A549 (cell line): ENCODE data around the gene GARNL3. TPM values are rescaled to one million over a fixed set of nuclear protein-coding genes. Genes with fewer than 3 reads are reported as not detected.

ENCODE experiments used
- ATAC-seq, 2 experiments: fragments of 200-7000 bp in 1 of 2; fragments of >200 bp in 1 of 2; cut with Nextera tagmentation in 1 of 2; cut with Tn5 transposase in 1 of 2; 3 replicates each; pipeline versions ENCODE4 v1.8.0 to v1.9.1; 2018 to 2020; ENCODE audit warnings: mild to moderate bottlenecking in 1 of 2, moderate library complexity in 1 of 2
- CTCF ChIA-PET: fragments of 300-600 bp; sonication (Branson Sonifier 250); formaldehyde crosslinking; extraction: SDS; loops from one replicate; lab custom pipeline; 2021; ENCODE audit warnings: antibody characterized with exemption, inconsistent platforms; lab: Yijun Ruan, JAX
- POLR2A ChIA-PET: fragments of 350-600 bp; formaldehyde crosslinking; extraction: SDS; loops from one replicate; lab custom pipeline; 2021; ENCODE audit warnings: antibody characterized with exemption, inconsistent platforms; lab: Yijun Ruan, JAX
- DNase-seq, 2 experiments: peaks; one replicate each; pipeline versions ENCODE4 v3.0.0 to v3.0.0-alpha.2; 2011 to 2016; ENCODE audit warnings: low read depth in 1 of 2, low spot score in 1 of 2
- FAIRE-seq: peaks from 2 replicates; lab custom pipeline; 2011; peaks lifted over from hg19 to GRCh38; lab: Jason Lieb, UNC
- H3K27ac ChIP-seq, 2 experiments: fragments of >200 bp; sonication (Bioruptor Twin); formaldehyde crosslinking; 3 replicates each; pipeline ENCODE4 v1.5.1; 2016 to 2017
- H3K4me1 ChIP-seq: fragments of >200 bp; sonication (Bioruptor Twin); formaldehyde crosslinking; 3 replicates; pipeline ENCODE4 v1.6.1; 2016
- H3K4me2 ChIP-seq: fragments of >200 bp; sonication (Bioruptor Twin); formaldehyde crosslinking; 3 replicates; pipeline ENCODE4 v1.6.1; 2016
- H3K4me3 ChIP-seq: fragments of >200 bp; sonication (Bioruptor Twin); formaldehyde crosslinking; 3 replicates; pipeline ENCODE4 v1.5.1; 2016
- H3K9me3 ChIP-seq: fragments of >200 bp; sonication (Bioruptor Twin); formaldehyde crosslinking; 3 replicates; pipeline ENCODE4 v1.6.1; 2016
- ATOH8 ChIP-seq: fragments of 250-450 bp; sonication (Bioruptor Pico); IDR thresholded peaks from 2 replicates; pipeline ENCODE4 v1.5.0; 2020; ENCODE audit warnings: low read depth, mild to moderate bottlenecking, moderate library complexity
- BCL3 ChIP-seq: fragments of >200 bp; sonication (Bioruptor Twin); formaldehyde crosslinking; IDR thresholded peaks from 3 replicates; pipeline ENCODE4 v1.6.1; 2016
- BHLHE40 ChIP-seq: IDR thresholded peaks from 2 replicates; pipeline ENCODE4 v1.6.1; 2012; ENCODE audit warnings: low read depth, low read length, inconsistent platforms
- ELK1 ChIP-seq: fragments of 150-350 bp; IDR thresholded peaks from 2 replicates; pipeline ENCODE4 v1.6.1; 2014; ENCODE audit warnings: low read depth, mild to moderate bottlenecking, low read length
- FOSL2 ChIP-seq, 2 experiments: fragments of 450-650 bp in 1 of 2; fragments of >200 bp in 1 of 2; sonication (Bioruptor Twin) in 1 of 2; formaldehyde crosslinking; IDR thresholded peaks; 2 replicates each; pipeline versions ENCODE4 v1.5.0 to v1.6.1; 2016 to 2020; ENCODE audit warnings: mild to moderate bottlenecking in 1 of 2, moderate library complexity in 1 of 2
- HOXA7 ChIP-seq: fragments of 250-450 bp; sonication (Bioruptor Pico); IDR thresholded peaks from 2 replicates; pipeline ENCODE4 v1.5.0; 2020; ENCODE audit warnings: mild to moderate bottlenecking, moderate library complexity
- JUN ChIP-seq, 2 experiments: fragments of >200 bp; sonication (Bioruptor Twin); formaldehyde crosslinking; IDR thresholded peaks; 2 replicates in 1 of 2; 3 replicates in 1 of 2; pipeline ENCODE4 v1.6.1; 2016 to 2017
- KDM1A ChIP-seq: fragments of 200-600 bp; sonication (generic); IDR thresholded peaks from 2 replicates; pipeline ENCODE4 v1.6.1; 2016; ENCODE audit warnings: low read depth, mild to moderate bottlenecking
- KDM5A ChIP-seq: fragments of 200-600 bp; sonication (generic); IDR thresholded peaks from 2 replicates; pipeline ENCODE4 v1.6.1; 2016; ENCODE audit warnings: antibody characterized with exemption, mild to moderate bottlenecking
- MYC ChIP-seq: IDR thresholded peaks from 2 replicates; pipeline ENCODE4 v1.6.1; 2012; ENCODE audit warnings: mild to moderate bottlenecking, inconsistent platforms, low read length, improper control_type of control experiment, borderline replicate concordance
- PHF8 ChIP-seq: fragments of 200-600 bp; sonication (generic); IDR thresholded peaks from 2 replicates; pipeline ENCODE4 v1.6.1; 2016; ENCODE audit warnings: low read depth, mild to moderate bottlenecking, antibody characterized with exemption, moderate library complexity, borderline replicate concordance
- POLR2A ChIP-seq: IDR thresholded peaks from 2 replicates; pipeline ENCODE4 v1.6.1; 2012; ENCODE audit warnings: mild to moderate bottlenecking, low read length
- RAD21 ChIP-seq, 2 experiments: fragments of >200 bp in 1 of 2; sonication (Bioruptor Twin) in 1 of 2; formaldehyde crosslinking in 1 of 2; IDR thresholded peaks in 1 of 2; conservative IDR thresholded peaks in 1 of 2; 2 replicates in 1 of 2; 3 replicates in 1 of 2; pipeline ENCODE4 v1.6.1; 2012 to 2018; ENCODE audit warnings: inconsistent platforms in 1 of 2
- TFCP2L1 ChIP-seq: fragments of 250-450 bp; sonication (Bioruptor Pico); IDR thresholded peaks from 2 replicates; pipeline ENCODE4 v1.5.0; 2021; ENCODE audit warnings: mild to moderate bottlenecking
- TP53 ChIP-seq: fragments of 250-450 bp; sonication (Bioruptor Pico); IDR thresholded peaks from 2 replicates; pipeline ENCODE4 v1.5.0; 2021; ENCODE audit warnings: mild to moderate bottlenecking, moderate library complexity
- ZSCAN20 ChIP-seq: fragments of 250-450 bp; sonication (Bioruptor Pico); IDR thresholded peaks from 2 replicates; pipeline ENCODE4 v1.8.0; 2022; ENCODE audit warnings: mild to moderate bottlenecking, moderate library complexity
- WGBS: methylation state at CpG from one replicate; pipeline ENCODE4 v1.1.6; 2017; ENCODE audit errors: missing lambda C conversion rate; 5-methylcytosine and 5-hydroxymethylcytosine counted together
- polyA plus RNA-seq, 4 experiments: library from polyadenylated mRNA; depleted of rRNA in 3 of 4; stranded (reverse); fragments of >200 nt; fragmentation: RNase III in 1 of 4; extraction: RNeasy Plus Mini Kit Qiagen cat#74134 plus additional on column Dnase treatment in 1 of 4; gene quantifications; 2 replicates in 3 of 4; 3 replicates in 1 of 4; pipeline ENCODE4 v1.2.3, GENCODE V29; 2011 to 2017
- TF ChIP-seq, protein P1 (sequence below): fragments of >200 bp; sonication (Bioruptor Twin); formaldehyde crosslinking; IDR thresholded peaks from 2 replicates; pipeline ENCODE4 v1.6.1; 2016
- TF ChIP-seq, protein P2 (sequence below): fragments of >200 bp; sonication (Bioruptor Twin); formaldehyde crosslinking; IDR thresholded peaks from 3 replicates; pipeline ENCODE4 v1.5.1; 2016

Gene GARNL3
- polyA plus RNA-seq, 2 of the 4 experiments (the other 2 are of a cell fraction) = 2.9 to 5.1 TPM

- DNase-seq (no peak), ATAC-seq (no peak), FAIRE-seq (no peak)
- Histone ChIP-seq H3K4me2 (no peak overlapping the region), H3K4me1 (no peaks in the 10 kb centered on the region), H3K27ac (no peak overlapping the region), H3K9me3 (no peaks in the 10 kb centered on the region), H3K4me3 (no peak overlapping the region)
- 46% methylated on average over 1 of the region's 1 CpG for WGBS
- POLR2A ChIA-PET = no interaction called here
- no peak for TF ChIP-seq POLR2A
- TF ChIP-seq, protein P1, sequence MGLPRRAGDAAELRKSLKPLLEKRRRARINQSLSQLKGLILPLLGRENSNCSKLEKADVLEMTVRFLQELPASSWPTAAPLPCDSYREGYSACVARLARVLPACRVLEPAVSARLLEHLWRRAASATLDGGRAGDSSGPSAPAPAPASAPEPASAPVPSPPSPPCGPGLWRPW = no peak
- no peak for TF ChIP-seq PHF8
- no peak for TF ChIP-seq TP53
- TF ChIP-seq ATOH8 = no peak
- no peak for TF ChIP-seq KDM5A
- TF ChIP-seq ELK1 = no peak
- TF ChIP-seq, protein P2, sequence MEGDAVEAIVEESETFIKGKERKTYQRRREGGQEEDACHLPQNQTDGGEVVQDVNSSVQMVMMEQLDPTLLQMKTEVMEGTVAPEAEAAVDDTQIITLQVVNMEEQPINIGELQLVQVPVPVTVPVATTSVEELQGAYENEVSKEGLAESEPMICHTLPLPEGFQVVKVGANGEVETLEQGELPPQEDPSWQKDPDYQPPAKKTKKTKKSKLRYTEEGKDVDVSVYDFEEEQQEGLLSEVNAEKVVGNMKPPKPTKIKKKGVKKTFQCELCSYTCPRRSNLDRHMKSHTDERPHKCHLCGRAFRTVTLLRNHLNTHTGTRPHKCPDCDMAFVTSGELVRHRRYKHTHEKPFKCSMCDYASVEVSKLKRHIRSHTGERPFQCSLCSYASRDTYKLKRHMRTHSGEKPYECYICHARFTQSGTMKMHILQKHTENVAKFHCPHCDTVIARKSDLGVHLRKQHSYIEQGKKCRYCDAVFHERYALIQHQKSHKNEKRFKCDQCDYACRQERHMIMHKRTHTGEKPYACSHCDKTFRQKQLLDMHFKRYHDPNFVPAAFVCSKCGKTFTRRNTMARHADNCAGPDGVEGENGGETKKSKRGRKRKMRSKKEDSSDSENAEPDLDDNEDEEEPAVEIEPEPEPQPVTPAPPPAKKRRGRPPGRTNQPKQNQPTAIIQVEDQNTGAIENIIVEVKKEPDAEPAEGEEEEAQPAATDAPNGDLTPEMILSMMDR = no peak
- TF ChIP-seq BCL3 = no peak
- TF ChIP-seq KDM1A = no peak
- TF ChIP-seq BHLHE40 = no peak
- no peak for TF ChIP-seq RAD21 (conservative IDR thresholded peaks at IDR 0.05 in 1 of 2, IDR thresholded peaks at IDR 0.05 in 1 of 2)
- TF ChIP-seq MYC = no peak
- no peak for TF ChIP-seq HOXA7
- TF ChIP-seq JUN (IDR thresholded peaks at IDR 0.05) = no peak
- CTCF ChIA-PET = no interaction called here
These were observed 4.9 kb downstream of the GARNL3 start for GRCh38 chr9:127269449-127269848.

DNA sequence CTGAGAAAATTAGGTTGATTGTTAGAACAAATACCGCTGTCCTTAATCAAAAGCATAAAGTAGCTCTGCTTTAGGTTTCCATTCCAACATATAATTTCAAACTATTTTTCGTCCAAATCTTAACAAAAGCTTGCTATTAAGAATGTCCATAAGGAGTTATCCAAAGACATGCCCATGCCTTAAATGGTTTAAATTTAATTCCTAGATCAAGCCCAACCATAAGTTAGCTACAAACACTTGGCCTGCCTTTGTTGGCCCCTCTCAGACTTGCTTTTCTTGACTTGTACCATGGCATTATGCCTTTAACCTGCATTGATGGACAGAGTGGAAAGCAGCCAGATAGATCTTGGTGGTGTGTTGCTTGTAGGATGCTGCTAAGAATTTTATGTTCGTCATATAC is 8.8 kb downstream of the GARNL3 start:
- 89% methylated on average over 3 of the region's 3 CpGs for WGBS
- ChIA-PET POLR2A (no interaction called here), CTCF (interaction anchor here (0.7 to 2.6 kb wide), 5 partner anchors 10 to 44 kb away, joined by 3 to 14 read pairs (median 3); partner anchors contain the start of gene GARNL3)
- TF ChIP-seq ZSCAN20 (no peak), FOSL2 (IDR thresholded peaks at IDR 0.05) (no peak), FOSL2 (CRISPR knock-in tag; IDR thresholded peaks at IDR 0.05) (no peak), ELK1 (no peak), MYC (no peak), TFCP2L1 (CRISPR knock-in tag) (no peak)
- TF ChIP-seq, protein P2 = no peak
- Histone ChIP-seq H3K4me3 (no peak overlapping the region), H3K9me3 (no peaks in the 10 kb centered on the region), H3K4me2 (no peak overlapping the region), H3K27ac (no peak overlapping the region), H3K4me1 (no peaks in the 10 kb centered on the region)
- ATAC-seq (no peak), FAIRE-seq (no peak), DNase-seq (no peak)
